SJSA1 (cell line): Measurements from ENCODE around the gene RAPGEF1. TPM values are rescaled to one million over a fixed set of nuclear protein-coding genes. Genes with fewer than 3 reads are reported as not detected.
"Not testable (repeated sequence)": the region's sequence is repeated elsewhere in the genome, so short reads cannot be mapped to it uniquely, and the experiment has no call there.

Source experiments
- DNase-seq, 2 experiments: peaks; one replicate each; pipeline ENCODE4 v3.0.0-alpha.2; 2015 to 2020; ENCODE audit warnings: low spot score in 2 of 2, low read depth in 1 of 2
- H3K27ac ChIP-seq: fragments of 250-450 bp; sonication (Bioruptor Pico); 2 replicates; pipeline ENCODE4 v1.5.1; 2020; ENCODE audit warnings: mild to moderate bottlenecking, moderate library complexity
- H3K27me3 ChIP-seq: fragments of 250-450 bp; sonication (Bioruptor Pico); replicated peaks from 2 replicates; pipeline ENCODE4 v1.5.1; 2020; ENCODE audit warnings: mild to moderate bottlenecking, moderate library complexity
- H3K36me3 ChIP-seq: fragments of 250-450 bp; sonication (Bioruptor Pico); 2 replicates; pipeline ENCODE4 v1.5.1; 2020; ENCODE audit warnings: mild to moderate bottlenecking
- H3K4me1 ChIP-seq: fragments of 250-450 bp; sonication (Bioruptor Pico); replicated peaks from 2 replicates; pipeline ENCODE4 v1.6.1; 2021; ENCODE audit warnings: mild to moderate bottlenecking
- H3K4me3 ChIP-seq: fragments of 250-450 bp; sonication (Bioruptor Pico); 2 replicates; pipeline ENCODE4 v1.5.1; 2020; ENCODE audit warnings: mild to moderate bottlenecking
- H3K9me3 ChIP-seq: fragments of 250-450 bp; sonication (Bioruptor Pico); replicated peaks from 2 replicates; pipeline ENCODE4 v1.5.1; 2020; ENCODE audit warnings: mild to moderate bottlenecking
- total RNA-seq: library from RNA; depleted of rRNA; stranded (reverse); fragments of >200 nt; shearing (Covaris generic); gene quantifications from 2 replicates; pipeline ENCODE4 v1.2.3, GENCODE V29; 2014

RAPGEF1 gene
- total RNA-seq, 1 experiment from 2014 or later, result 23.6 TPM

DNA sequence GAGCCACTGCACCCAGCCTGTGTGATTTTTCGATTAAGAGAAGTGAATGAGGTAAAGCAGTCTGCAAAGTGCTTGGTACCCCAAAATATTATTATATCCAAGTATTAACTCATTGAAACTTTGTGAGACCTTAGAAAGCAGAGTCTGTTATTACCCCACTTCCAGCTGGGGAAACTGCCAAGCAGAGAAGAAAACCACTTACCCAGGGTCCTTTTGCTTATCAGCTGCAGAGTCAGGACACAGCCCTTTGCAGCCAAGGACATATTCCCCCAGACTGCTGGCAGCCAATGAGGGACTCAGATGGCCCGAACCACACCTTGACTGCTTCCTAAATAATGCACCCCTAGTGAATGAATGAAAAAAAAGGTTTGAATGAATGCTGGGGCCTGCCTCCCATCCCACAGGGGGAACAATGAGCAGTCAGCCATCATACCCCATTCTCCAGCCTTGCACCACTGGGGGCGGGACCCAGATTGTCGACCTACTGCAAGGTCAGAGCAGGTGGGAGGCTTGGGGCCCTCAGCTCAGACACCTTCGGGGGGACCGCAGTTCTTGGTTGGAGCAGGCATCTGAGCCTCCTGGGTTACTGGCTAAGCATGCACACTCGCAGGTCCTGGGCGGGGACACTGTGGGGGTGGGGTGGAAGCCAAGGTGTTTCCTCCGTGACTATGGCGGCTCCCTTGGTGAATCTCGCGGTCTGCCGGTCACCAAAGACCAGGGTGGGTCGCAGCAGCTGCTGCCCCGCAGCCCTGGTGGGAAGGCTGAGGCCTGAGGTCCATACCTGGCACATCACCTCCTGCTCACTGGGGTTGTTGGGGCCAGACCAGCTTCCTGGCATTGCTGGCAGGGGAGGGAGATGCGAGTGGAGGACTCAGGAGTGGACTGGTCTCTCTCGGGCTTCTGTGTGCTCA, 164.9 kb downstream of the RAPGEF1 start:
- Histone ChIP-seq H3K27ac (no peak overlapping the region), H3K4me1 (no peaks in the 10 kb centered on the region), H3K36me3 (peaks cover 9% of the 10 kb centered on the region), H3K4me3 (no peak overlapping the region), H3K27me3 (no peaks in the 10 kb centered on the region), H3K9me3 (no peaks in the 10 kb centered on the region)
- DNase-seq, result no peak

DNA sequence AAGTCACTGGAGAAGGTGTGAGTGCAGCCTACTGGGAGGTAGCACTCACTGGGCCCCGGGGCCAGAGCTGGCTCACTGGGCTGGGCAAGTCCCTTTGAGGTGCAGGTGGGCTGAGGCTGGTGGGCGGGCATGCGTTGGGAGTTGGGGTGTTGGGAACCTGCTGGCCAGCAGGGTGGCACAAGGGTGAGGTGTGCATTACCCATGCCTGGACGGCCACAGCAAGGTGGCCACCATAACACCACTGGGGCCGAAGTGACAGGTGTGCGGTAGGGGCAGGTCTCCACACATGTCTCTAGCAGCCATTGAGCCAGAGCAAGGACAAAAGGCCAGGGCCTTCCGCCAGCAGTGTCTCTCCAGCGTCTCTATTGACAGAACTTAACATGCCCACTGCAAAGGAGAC, 172.0 kb downstream of the RAPGEF1 start:
- DNase-seq, result no peak
- H3K36me3 ChIP-seq, result no peaks in the 10 kb centered on the region
- peaks cover 9% of the 10 kb centered on the region; the same call in 1 of the 2 replicates for H3K4me1 ChIP-seq
- H3K27ac ChIP-seq, result no peak overlapping the region
- no peaks in the 10 kb centered on the region for H3K27me3 ChIP-seq
- no peaks in the 10 kb centered on the region for H3K9me3 ChIP-seq
- no peak overlapping the region for H3K4me3 ChIP-seq

DNA sequence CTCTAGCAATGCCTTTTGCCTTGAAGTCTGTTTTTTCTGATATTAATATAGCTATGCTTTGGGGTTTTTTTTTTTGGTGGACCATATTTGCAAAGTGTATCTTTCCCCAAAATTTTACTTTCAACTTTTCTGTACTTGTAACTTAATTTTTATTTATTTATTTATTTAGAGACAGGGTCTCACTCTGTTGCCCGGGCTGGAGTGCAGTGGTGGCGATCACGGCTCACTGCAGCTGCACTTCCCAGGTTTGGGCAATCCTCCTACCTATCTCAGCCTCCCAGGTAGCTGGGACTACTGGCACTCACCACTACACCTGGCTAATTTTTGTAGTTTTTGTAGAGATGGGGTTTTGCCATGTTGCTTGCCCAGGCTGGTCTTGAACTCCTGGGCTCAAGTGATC, 173.7 kb downstream of the RAPGEF1 start:
- H3K27ac ChIP-seq, result no peak overlapping the region
- no peak for DNase-seq
- no peaks in the 10 kb centered on the region; the same call in 1 of the 2 replicates for H3K9me3 ChIP-seq
- H3K36me3 ChIP-seq, result no peaks in the 10 kb centered on the region
- no peak overlapping the region for H3K4me3 ChIP-seq
- no peaks in the 10 kb centered on the region for H3K27me3 ChIP-seq
- peaks cover 21% of the 10 kb centered on the region for H3K4me1 ChIP-seq

DNA sequence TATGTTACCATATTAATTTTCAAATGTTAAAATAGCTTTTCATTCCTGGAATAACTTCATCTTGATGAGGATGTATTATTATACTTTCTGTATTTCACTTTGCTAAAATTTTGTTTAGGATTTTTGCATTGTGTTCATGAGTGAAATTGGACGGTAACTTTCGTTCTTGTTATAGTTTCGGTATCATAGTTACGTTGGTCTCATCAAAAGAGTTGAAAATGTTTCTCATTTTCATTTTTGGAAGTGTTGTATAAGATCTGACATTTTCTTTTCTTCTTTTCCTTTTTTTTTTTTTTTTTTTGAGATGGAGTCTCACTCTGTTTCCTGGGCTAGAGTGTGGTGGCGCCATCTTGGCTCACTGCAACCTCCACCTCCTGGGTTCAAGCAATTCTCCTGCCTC, 174.5 kb downstream of the RAPGEF1 start:
- Histone ChIP-seq H3K9me3 (no peaks in the 10 kb centered on the region; the same call in 1 of the 2 replicates), H3K4me1 (peaks cover 21% of the 10 kb centered on the region), H3K27ac (no peak overlapping the region), H3K36me3 (no peaks in the 10 kb centered on the region), H3K27me3 (no peaks in the 10 kb centered on the region), H3K4me3 (no peak overlapping the region)
- DNase-seq, result no peak

DNA sequence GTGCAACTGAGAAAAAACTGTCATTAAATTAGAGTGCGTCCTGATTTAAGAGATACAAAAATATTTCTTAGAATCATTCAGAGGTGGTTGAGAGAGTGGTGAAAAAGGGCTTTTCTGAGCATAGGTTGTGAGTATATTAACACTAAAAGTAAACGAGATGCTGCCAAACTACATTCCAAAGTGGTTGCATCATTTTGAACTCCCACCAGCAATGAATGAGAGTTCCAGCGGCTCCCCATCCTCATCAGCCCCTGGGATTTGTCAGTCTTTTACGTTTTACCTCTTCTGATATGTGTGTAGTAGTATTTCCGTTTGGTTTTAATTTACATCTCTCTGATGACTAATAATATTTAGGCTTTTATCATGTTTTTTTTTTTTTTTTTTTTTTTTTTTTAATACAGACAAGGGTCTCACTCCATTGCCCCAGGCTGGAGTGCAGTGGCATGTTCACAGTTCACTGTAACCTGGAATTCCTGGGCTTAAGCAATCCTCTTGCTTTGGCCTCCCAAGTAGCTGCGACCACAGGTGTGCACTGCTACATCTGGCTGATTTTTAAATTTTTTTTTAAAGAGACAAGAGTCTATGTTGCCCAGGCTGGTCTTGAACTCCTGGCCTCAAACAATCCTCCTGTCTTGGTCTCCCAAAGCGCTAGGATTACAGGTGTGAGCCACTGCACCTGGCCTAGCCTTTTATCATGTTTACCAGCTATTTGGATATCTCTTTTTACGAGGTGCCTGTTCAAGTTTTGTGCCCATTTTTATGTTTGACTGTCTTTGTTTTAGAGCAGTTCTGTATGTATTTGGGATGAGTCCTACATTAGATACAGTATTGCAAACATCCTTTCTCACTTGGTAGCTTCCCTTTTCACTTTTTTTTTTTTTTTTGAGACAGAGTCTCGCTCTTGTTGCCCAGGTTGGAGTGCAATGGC, 177.6 kb downstream of the RAPGEF1 start:
- Histone ChIP-seq H3K27ac (peak overlapping the region; percentile 8; the same call in 1 of the 2 replicates), H3K36me3 (no peaks in the 10 kb centered on the region), H3K4me1 (peaks cover 21% of the 10 kb centered on the region), H3K4me3 (no peak overlapping the region), H3K9me3 (no peaks in the 10 kb centered on the region; the same call in 1 of the 2 replicates), H3K27me3 (no peaks in the 10 kb centered on the region)
- peak in 1 of 2 experiments; percentile 70 for DNase-seq

DNA sequence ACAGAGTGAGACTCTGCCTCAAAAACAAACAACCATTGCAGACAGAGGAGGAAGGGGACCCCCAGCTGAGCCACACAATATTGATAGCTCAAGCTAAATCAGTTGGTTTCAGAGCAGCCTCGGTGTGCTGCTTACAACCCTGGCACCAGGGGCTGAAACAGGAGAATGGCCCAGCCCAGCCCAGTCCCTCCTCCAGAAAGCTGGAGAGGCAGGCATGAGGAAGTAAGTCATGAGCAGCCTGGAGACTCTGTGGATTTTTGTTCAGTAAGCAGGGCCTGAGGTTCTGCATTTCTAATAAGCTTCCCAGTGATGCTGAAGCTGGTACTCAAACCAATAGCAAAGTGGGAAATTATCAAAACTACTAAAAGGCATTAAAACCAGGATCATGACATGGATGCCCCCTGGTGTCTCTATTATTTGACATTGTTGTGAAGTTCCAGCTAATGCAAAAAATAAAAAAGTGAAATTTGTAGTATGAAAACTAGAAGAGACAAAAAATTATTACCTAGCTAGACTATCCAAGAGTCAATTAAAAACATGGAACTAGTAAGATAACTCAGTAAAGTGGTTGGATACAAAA, 180.4 kb downstream of the RAPGEF1 start:
- no peak for DNase-seq
- Histone ChIP-seq H3K9me3 (no peaks in the 10 kb centered on the region; the same call in 1 of the 2 replicates), H3K27ac (no peak overlapping the region), H3K4me3 (no peak overlapping the region), H3K27me3 (no peaks in the 10 kb centered on the region), H3K4me1 (peaks cover 21% of the 10 kb centered on the region), H3K36me3 (no peaks in the 10 kb centered on the region)

DNA sequence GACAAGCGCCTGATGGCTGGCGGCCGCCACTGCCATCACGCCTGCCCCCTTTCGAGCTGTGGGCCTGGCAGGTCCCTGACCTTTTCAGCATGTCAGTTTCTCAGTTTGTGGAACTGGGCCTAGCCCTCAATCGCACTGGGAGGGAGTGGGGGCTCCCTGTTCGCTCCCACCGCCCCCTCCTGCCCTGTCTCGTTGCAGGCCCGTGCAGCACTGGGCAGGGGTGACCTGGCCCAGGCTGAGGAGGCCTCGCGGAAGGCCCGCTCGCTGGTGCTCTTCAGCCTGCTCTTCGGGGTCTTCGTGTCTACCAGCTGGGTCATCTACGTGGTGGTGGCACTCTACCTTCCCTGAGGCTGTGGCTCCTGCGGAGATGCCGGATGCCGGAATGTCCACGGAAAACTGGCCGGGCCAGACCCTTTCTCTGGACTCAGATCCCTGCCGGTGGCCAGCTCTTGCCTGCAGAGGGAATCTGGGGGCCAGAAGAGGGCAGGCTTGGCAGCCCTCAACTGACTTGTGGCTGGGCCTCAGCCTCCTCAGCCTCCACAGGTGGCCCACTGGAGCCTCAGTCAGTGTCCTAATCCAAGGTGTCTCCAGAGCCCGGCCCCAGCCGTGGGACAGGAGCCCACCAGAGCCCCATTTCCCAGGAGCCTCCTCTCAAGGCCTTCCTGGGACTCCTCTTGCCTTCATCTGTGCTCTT, 181.9 kb downstream of the RAPGEF1 start:
- H3K27me3 ChIP-seq, result no peaks in the 10 kb centered on the region
- no peaks in the 10 kb centered on the region for H3K36me3 ChIP-seq
- DNase-seq, result no peak
- no peak overlapping the region for H3K4me3 ChIP-seq
- H3K4me1 ChIP-seq, result peaks cover 17% of the 10 kb centered on the region
- no peak overlapping the region for H3K27ac ChIP-seq
- H3K9me3 ChIP-seq, result no peaks in the 10 kb centered on the region; the same call in 1 of the 2 replicates

DNA sequence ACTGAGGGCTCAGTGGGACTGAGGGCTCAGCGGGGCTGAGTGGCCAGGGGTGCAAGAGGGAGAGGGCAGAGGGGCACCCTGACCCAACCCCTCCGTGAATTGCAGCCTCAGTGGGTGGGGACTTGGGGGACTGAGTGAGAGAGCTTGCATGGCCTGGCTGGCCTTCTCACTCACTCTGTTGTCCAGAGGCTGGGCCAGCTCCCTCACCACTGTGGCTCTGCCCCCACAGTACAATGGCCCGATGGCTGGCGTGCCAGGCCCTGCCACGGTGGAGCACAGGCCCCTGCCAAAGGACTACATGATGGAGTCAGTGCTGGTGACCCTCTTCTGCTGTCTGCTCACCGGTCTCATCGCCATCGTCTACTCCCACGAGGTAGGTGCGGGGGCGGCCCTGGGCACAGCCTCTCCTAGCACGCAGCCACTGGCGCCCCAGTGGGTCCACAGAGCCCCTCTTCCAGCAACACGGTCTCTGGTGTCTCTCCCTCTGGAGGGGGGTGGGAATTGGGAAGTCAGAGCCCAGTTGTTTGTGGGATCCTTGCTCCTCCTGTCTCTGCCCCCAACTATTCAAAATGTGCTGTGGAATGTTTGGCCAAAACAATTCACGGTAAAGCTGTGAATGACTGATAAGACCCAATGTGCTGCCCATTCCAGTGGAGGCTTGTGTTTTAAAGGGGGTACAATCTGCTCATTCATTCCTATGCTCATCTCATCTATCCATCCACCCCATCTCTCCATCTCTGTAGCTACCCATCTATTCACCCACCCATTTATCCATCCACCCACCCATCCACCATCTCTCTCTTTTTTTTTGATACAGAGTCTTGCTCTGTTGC, 183.8 kb downstream of the RAPGEF1 start:
- no peaks in the 10 kb centered on the region for H3K27me3 ChIP-seq
- H3K36me3 ChIP-seq, result no peaks in the 10 kb centered on the region
- DNase-seq, result no peak
- no peaks in the 10 kb centered on the region for H3K9me3 ChIP-seq
- peaks cover 15% of the 10 kb centered on the region for H3K4me1 ChIP-seq
- no peak overlapping the region for H3K4me3 ChIP-seq
- no peak overlapping the region for H3K27ac ChIP-seq

DNA sequence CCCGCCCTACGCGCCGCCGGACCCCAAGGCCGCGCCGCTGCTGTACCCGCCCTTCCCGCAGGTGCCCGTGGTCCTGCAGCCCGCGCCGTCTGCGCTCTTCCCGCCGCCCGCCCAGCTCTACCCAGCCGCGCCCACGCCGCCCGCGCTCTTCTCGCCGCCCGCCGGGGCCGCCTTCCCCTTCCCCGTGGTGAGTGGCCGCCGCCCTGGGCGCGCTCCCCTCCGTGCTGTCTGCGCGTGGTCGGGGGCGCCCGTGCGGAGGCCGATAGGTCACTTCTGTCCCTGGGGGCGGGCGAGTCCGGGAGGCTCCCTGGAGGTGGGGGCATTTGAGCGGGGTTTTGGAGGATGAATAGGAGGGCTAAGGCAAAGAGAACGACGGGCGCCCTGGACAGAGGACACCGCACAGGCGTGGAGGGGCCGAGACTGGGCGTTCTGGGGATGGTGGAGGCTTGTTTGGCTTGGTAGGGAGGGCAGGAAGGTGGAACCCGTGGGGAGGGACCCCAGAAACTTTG, 185.0 kb downstream of the RAPGEF1 start:
- Histone ChIP-seq H3K4me3 (no peak overlapping the region), H3K36me3 (no peaks in the 10 kb centered on the region), H3K27me3 (no peaks in the 10 kb centered on the region), H3K4me1 (peaks cover 15% of the 10 kb centered on the region), H3K9me3 (no peaks in the 10 kb centered on the region), H3K27ac (no peak overlapping the region)
- DNase-seq, result no peak

DNA sequence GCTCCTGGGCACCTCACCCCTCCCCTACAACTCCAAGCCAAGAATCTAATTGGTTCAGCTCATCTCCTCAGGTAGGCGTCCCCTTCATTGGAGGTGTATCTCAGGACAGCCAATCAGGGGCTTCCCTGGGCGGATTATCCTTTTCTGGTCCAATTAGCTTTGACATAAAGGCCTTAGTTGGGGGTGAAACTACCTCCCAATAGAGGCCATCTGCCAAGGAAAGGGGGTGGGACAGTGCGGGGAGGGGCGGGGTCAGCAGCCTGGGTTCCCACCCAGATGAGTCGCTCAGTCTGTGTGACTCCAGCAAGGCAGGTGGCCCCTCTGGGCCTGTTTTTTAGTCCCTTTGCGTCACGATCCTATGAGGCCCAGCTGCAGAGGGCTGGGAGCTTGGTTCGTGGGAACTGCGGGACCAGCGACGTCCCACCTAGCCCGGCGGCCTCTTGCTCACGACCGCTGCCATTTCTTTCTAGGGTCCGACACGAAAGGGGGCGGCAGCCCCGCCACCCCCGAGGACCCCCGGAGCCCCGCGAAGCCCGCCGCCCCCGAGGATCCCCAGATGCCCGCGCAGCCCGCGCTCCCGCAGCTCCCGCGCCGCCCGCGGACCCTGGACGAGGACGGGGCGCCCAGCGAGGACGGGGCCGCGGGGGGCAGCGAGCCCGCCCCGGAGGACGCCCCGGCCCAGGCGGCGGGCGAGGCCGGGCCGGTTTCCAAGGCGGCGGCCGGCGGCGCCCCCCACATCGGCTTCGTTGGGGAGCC, 185.6 kb downstream of the RAPGEF1 start:
- peaks cover 15% of the 10 kb centered on the region for H3K4me1 ChIP-seq

DNA sequence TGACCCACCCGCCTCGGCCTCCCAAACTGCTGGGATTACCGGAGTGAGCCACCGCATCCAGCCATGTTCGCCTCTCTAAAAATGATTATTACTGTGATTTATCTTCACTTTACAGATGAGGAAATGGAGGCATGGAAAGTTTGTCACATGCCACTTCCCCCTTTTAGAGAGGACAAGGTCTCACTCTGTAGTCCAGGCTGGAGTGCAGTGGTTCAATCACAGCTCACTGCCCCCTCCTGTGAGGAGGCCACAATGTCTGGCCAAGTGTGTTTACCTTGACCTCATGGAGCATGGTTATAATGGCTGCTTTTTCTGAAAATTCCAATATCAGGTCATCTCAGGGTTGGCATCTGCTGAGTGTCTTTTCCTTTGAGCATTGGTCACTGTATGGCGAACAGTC, 187.8 kb downstream of the RAPGEF1 start:
- H3K4me3 ChIP-seq, result no peak overlapping the region
- H3K27ac ChIP-seq, result no peak overlapping the region
- H3K4me1 ChIP-seq, result peaks cover 15% of the 10 kb centered on the region
- H3K36me3 ChIP-seq, result no peaks in the 10 kb centered on the region
- H3K9me3 ChIP-seq, result no peaks in the 10 kb centered on the region
- H3K27me3 ChIP-seq, result 0 out of 2 replicates have a peak, but pooled peaks cover 2% of the 10 kb centered on the region
- DNase-seq, result no peak

More for the DNA sequence above, 185.6 kb downstream of the RAPGEF1 start:
- no peaks in the 10 kb centered on the region for H3K9me3 ChIP-seq
- no peaks in the 10 kb centered on the region for H3K36me3 ChIP-seq
- H3K27me3 ChIP-seq, result no peaks in the 10 kb centered on the region
- DNase-seq, result no peak
- H3K4me3 ChIP-seq, result no peak overlapping the region
- no peak overlapping the region for H3K27ac ChIP-seq

DNA sequence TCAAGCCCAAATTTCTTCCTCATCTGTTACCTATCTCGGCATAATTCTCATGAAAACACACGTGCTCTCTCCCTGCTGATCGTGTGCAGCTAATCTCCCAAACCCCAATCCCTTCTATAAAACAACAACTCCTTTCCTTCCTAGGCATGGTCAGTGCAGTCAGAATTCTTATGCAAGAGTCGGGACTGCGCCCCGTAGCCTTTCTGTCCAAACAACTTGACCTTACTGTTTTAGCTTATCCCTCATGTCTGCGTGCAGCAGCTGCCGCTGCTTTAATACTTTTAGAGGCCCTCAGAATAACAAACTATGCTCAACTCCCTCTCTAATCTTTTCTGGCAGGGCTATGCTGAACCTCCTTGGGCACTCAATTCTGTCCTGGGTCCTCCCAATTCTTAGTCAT, 189.4 kb downstream of the RAPGEF1 start:
- Histone ChIP-seq H3K27me3 (peaks cover 16% of the 10 kb centered on the region), H3K4me1 (peaks cover 20% of the 10 kb centered on the region)
- not testable (repeated sequence) for H3K9me3 ChIP-seq, H3K36me3 ChIP-seq, DNase-seq, H3K27ac ChIP-seq, H3K4me3 ChIP-seq
